SIG-M5 treated with dmso at 0.1 percent for 504 hours (cell line): Measurements from ENCODE around the gene TMEM119.

Source experiments
- DNase-seq: peaks from one replicate; lab custom pipeline; 2025; ENCODE audit not compliant: unreplicated experiment; lab: John Stamatoyannopoulos, UW

TMEM119 gene

GRCh38 chr12:108597559-108598471, at the start of gene TMEM119:
TMEM119 (minus strand) TSS chr12:108598084; CDS start chr12:108592383, 5,701 bp downstream.
- no peak for DNase-seq

GRCh38 chr12:108646600-108647579, 49.0 kb upstream of the TMEM119 start:
- DNase-seq, result no peak

GRCh38 chr12:108645686-108646599, 48.1 kb upstream of the TMEM119 start:
- DNase-seq, result no peak

GRCh38 chr12:108644811-108645120, 46.9 kb upstream of the TMEM119 start:
- no peak for DNase-seq

GRCh38 chr12:108643941-108644810, 46.3 kb upstream of the TMEM119 start:
- no peak for DNase-seq

- no peak for DNase-seq
Observed at GRCh38 chr12:108642899-108643654, 45.2 kb upstream of the TMEM119 start.

GRCh38 chr12:108642269-108642870, 44.5 kb upstream of the TMEM119 start:
- DNase-seq, result no peak

GRCh38 chr12:108641446-108642268, 43.8 kb upstream of the TMEM119 start:
- DNase-seq, result no peak

- no peak for DNase-seq
Observed at GRCh38 chr12:108640802-108641445, 43.0 kb upstream of the TMEM119 start.

GRCh38 chr12:108638997-108639822, 41.3 kb upstream of the TMEM119 start:
- no peak for DNase-seq

GRCh38 chr12:108638141-108638827, 40.4 kb upstream of the TMEM119 start:
- no peak for DNase-seq

- DNase-seq, result no peak
Observed at GRCh38 chr12:108637222-108637971, 39.5 kb upstream of the TMEM119 start.

GRCh38 chr12:108635997-108636808, 38.3 kb upstream of the TMEM119 start:
- no peak for DNase-seq
